DOHH2 (cell line): ENCODE results near the gene TMEM217.

Experiments
- H3F3A ChIP-seq: fragments of 200-600 bp; sonication (generic), shearing (Covaris generic); 2 replicates; pipeline ENCODE4 v1.6.0; 2016; ENCODE audit warnings: antibody characterized with exemption, mild to moderate bottlenecking; ENCODE audit not compliant: control insufficient read depth, insufficient read depth
- H3K27ac ChIP-seq: fragments of 200-600 bp; sonication (generic); 2 replicates; pipeline ENCODE4 v1.5.1; 2014; ENCODE audit warnings: low read depth, mild to moderate bottlenecking, low read length, moderate library complexity
- H3K27me3 ChIP-seq: fragments of 200-600 bp; sonication (generic); 2 replicates; pipeline ENCODE4 v1.6.1; 2014; ENCODE audit warnings: mild to moderate bottlenecking, low read length, mixed read lengths; ENCODE audit not compliant: control insufficient read depth
- H3K36me3 ChIP-seq: fragments of 200-600 bp; sonication (generic); 2 replicates; pipeline ENCODE4 v1.6.1; 2014; ENCODE audit warnings: mild to moderate bottlenecking, low read length, moderate library complexity, mixed read lengths; ENCODE audit not compliant: control insufficient read depth
- H3K4me1 ChIP-seq: fragments of 200-600 bp; sonication (generic); 2 replicates; pipeline ENCODE4 v1.6.1; 2014; ENCODE audit warnings: mild to moderate bottlenecking, low read length, mixed read lengths; ENCODE audit not compliant: control insufficient read depth
- H3K4me2 ChIP-seq: fragments of 200-600 bp; sonication (generic); 2 replicates; pipeline ENCODE4 v1.6.0; 2014; ENCODE audit warnings: mild to moderate bottlenecking, low read length, moderate library complexity
- H3K4me3 ChIP-seq: fragments of 200-600 bp; sonication (generic); 2 replicates; pipeline ENCODE4 v1.5.1; 2014; ENCODE audit warnings: mild to moderate bottlenecking, low read length, mixed read lengths
- H3K79me2 ChIP-seq: fragments of 200-600 bp; sonication (generic); 2 replicates; pipeline ENCODE4 v1.6.1; 2014; ENCODE audit warnings: mild to moderate bottlenecking, low read length, mixed read lengths; ENCODE audit not compliant: control insufficient read depth
- H3K9me2 ChIP-seq: fragments of 200-600 bp; sonication (generic); replicated peaks from 2 replicates; pipeline ENCODE4 v1.6.1; 2014; ENCODE audit warnings: mild to moderate bottlenecking, low read length, mixed read lengths; ENCODE audit not compliant: control insufficient read depth
- H3K9me3 ChIP-seq: fragments of 200-600 bp; sonication (generic); 2 replicates; pipeline ENCODE4 v1.6.1; 2014; ENCODE audit warnings: antibody characterized with exemption, low read length, mixed read lengths; ENCODE audit not compliant: control insufficient read depth, insufficient read depth
- H4K20me1 ChIP-seq: fragments of 200-600 bp; sonication (generic); 2 replicates; pipeline ENCODE4 v1.6.0; 2014; ENCODE audit warnings: low read depth, mild to moderate bottlenecking, antibody characterized with exemption, low read length, moderate library complexity; ENCODE audit not compliant: control insufficient read depth, insufficient read depth
- CTCF ChIP-seq: fragments of 200-600 bp; sonication (generic); IDR thresholded peaks from one replicate; pipeline ENCODE4 v1.5.1; 2014; ENCODE audit warnings: antibody characterized with exemption, mild to moderate bottlenecking, low read depth, low read length; ENCODE audit not compliant: poor library complexity, severe bottlenecking
- EZH2phosphoT487 ChIP-seq: fragments of 200-600 bp; sonication (generic); IDR thresholded peaks from 2 replicates; pipeline ENCODE4 v1.6.1; 2017; ENCODE audit warnings: borderline replicate concordance, mild to moderate bottlenecking, antibody characterized with exemption, low read length, moderate library complexity, mixed read lengths

The TMEM217 gene

GRCh38 chr6:37174196-37174514, 83.8 kb downstream of the TMEM217 start:
- peaks cover 57% of the 10 kb centered on the region for H3K36me3 ChIP-seq
- no peaks in the 10 kb centered on the region for H3K27me3 ChIP-seq
- H3K4me2 ChIP-seq: no peak overlapping the region
- H3K9me3 ChIP-seq: no peaks in the 10 kb centered on the region
- peaks cover 33% of the 10 kb centered on the region for H3K79me2 ChIP-seq
- peaks cover 21% of the 10 kb centered on the region for H3K4me1 ChIP-seq
- H3K9me2 ChIP-seq: no peaks in the 10 kb centered on the region
- peaks cover 16% of the 10 kb centered on the region for H4K20me1 ChIP-seq
- TF ChIP-seq EZH2phosphoT487 (no peak), CTCF (no peak)
- peaks cover 20% of the 10 kb centered on the region for H3F3A ChIP-seq
- no peak overlapping the region for H3K4me3 ChIP-seq
- no peak overlapping the region for H3K27ac ChIP-seq

GRCh38 chr6:37173493-37174195, 84.3 kb downstream of the TMEM217 start:
- Histone ChIP-seq H3K27me3 (no peaks in the 10 kb centered on the region), H3K4me1 (peaks cover 26% of the 10 kb centered on the region), H3K4me3 (no peak overlapping the region), H3K27ac (no peak overlapping the region), H3K79me2 (peaks cover 33% of the 10 kb centered on the region), H3F3A (peaks cover 20% of the 10 kb centered on the region), H3K9me3 (no peaks in the 10 kb centered on the region), H3K4me2 (no peak overlapping the region), H3K9me2 (no peaks in the 10 kb centered on the region), H3K36me3 (peaks cover 57% of the 10 kb centered on the region), H4K20me1 (peaks cover 16% of the 10 kb centered on the region)
- TF ChIP-seq EZH2phosphoT487: no peak
- TF ChIP-seq CTCF: no peak

- peaks cover 16% of the 10 kb centered on the region for H4K20me1 ChIP-seq
- H3K36me3 ChIP-seq: peaks cover 57% of the 10 kb centered on the region
- peak overlapping the region; percentile 67; the same call in 1 of the 2 replicates for H3K4me2 ChIP-seq
- H3K4me3 ChIP-seq: no peak overlapping the region
- H3K27ac ChIP-seq: no peak overlapping the region
- H3F3A ChIP-seq: peaks cover 20% of the 10 kb centered on the region
- no peaks in the 10 kb centered on the region for H3K27me3 ChIP-seq
- H3K4me1 ChIP-seq: peaks cover 32% of the 10 kb centered on the region
- H3K9me3 ChIP-seq: no peaks in the 10 kb centered on the region
- no peak for TF ChIP-seq EZH2phosphoT487
- no peak for TF ChIP-seq CTCF
- H3K79me2 ChIP-seq: peaks cover 33% of the 10 kb centered on the region
- H3K9me2 ChIP-seq: no peaks in the 10 kb centered on the region
These were observed 84.9 kb downstream of the TMEM217 start for GRCh38 chr6:37172912-37173492.
